Upper lobe of left lung (tissue), 6 donors: Measurements from ENCODE around the gene BICDL2. TPM values are rescaled to one million over a fixed set of nuclear protein-coding genes. Genes with fewer than 3 reads are reported as not detected.

Source experiments
- ATAC-seq, 2 donors: fragments of 200-7000 bp; cut with Tn5 transposase; one replicate each; pipeline ENCODE4 v1.9.1; 2022; ENCODE audit warnings: mild to moderate bottlenecking in 2 of 2, moderate library complexity in 2 of 2; ENCODE audit not compliant: low FRiP score in 2 of 2
- DNase-seq, 2 donors: peaks; one replicate each; pipeline ENCODE4 v3.0.0-alpha.2; 2019 to 2020
- H3K27ac ChIP-seq, 4 donors: fragments of 200-600 bp; sonication (generic); one replicate each; pipeline ENCODE4 v1.5.1; 2016 to 2019
- H3K27me3 ChIP-seq, 4 donors: fragments of 200-600 bp; sonication (generic); one replicate each; pipeline ENCODE4 v1.5.1; 2017 to 2019
- H3K36me3 ChIP-seq, 4 donors: fragments of 200-600 bp; sonication (generic); one replicate each; pipeline ENCODE4 v1.5.1; 2016 to 2019
- H3K4me1 ChIP-seq, 4 donors: fragments of 200-600 bp; sonication (generic); one replicate each; pipeline ENCODE4 v1.5.1; 2018 to 2019
- H3K4me3 ChIP-seq, 4 donors: fragments of 200-600 bp; sonication (generic); one replicate each; pipeline ENCODE4 v1.5.1; 2017 to 2019; ENCODE audit warnings: mild to moderate bottlenecking in 2 of 4, moderate library complexity in 1 of 4
- H3K9me3 ChIP-seq, 4 donors: fragments of 200-600 bp; sonication (generic); one replicate each; pipeline ENCODE4 v1.5.1; 2018 to 2019
- EP300 ChIP-seq, 4 donors: sonication (generic); formaldehyde crosslinking; IDR thresholded peaks; one replicate each; pipeline ENCODE4 v1.5.1; 2017; ENCODE audit warnings: antibody characterized with exemption in 4 of 4, control low read depth in 2 of 4
- POLR2A ChIP-seq, 4 donors: fragments of 450-650 bp; IDR thresholded peaks; one replicate each; pipeline ENCODE4 v1.5.1; 2016 to 2017; ENCODE audit warnings: antibody characterized with exemption in 4 of 4, mild to moderate bottlenecking in 2 of 4
- POLR2AphosphoS5 ChIP-seq, 2 donors: sonication (generic); formaldehyde crosslinking; IDR thresholded peaks; one replicate each; pipeline ENCODE4 v1.5.1; 2017; ENCODE audit warnings: antibody characterized with exemption in 2 of 2
- WGBS, 2 donors: methylation state at CpG; one replicate each; pipeline ENCODE4 v1.1.5; 2017 to 2018; 5-methylcytosine and 5-hydroxymethylcytosine counted together
- total RNA-seq, 6 donors: library from RNA; depleted of rRNA in 4 of 6; stranded (reverse); fragments of >200 nt in 4 of 6; gene quantifications; one replicate each; pipeline versions ENCODE4 v1.1.0 to v1.2.1, GENCODE V29; 2016 to 2021
- TF ChIP-seq, protein P1 (sequence below), 6 experiments: fragments of 450-650 bp in 4 of 6; fragments of 200-600 bp in 2 of 6; sonication (generic) in 2 of 6; IDR thresholded peaks; one replicate each; pipeline ENCODE4 v1.5.1; 2016 to 2019; ENCODE audit warnings: antibody characterized with exemption in 6 of 6
- donor health status: DM: no; HTN: no; CAD: no; lungs with moderate emphysema.
- donor health status: DM: no; HTN: yes; CAD: no; lungs with severe emphysema.

The BICDL2 gene
- total RNA-seq, 6 donors from 2014 or later: 18.5 to 98.5 (median 35.0) TPM

DNA sequence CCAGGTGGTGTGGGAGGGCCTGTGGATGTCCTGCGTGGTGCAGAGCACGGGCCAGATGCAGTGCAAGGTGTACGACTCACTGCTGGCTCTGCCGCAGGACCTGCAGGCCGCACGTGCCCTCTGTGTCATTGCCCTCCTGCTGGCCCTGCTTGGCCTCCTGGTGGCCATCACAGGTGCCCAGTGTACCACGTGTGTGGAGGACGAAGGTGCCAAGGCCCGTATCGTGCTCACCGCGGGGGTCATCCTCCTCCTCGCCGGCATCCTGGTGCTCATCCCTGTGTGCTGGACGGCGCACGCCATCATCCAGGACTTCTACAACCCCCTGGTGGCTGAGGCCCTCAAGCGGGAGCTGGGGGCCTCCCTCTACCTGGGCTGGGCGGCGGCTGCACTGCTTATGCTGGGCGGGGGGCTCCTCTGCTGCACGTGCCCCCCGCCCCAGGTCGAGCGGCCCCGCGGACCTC is 23.2 kb downstream of the BICDL2 start:
- 40 to 67% methylated on average over 9 to 11 of the region's 27 CpGs for WGBS, 2 donors
- H3K36me3 ChIP-seq: no peaks in the 10 kb centered on the region
- H3K27me3 ChIP-seq: peaks cover 0 to 10% (median 3%) of the 10 kb centered on the region in 4 donors
- ATAC-seq (no peak), DNase-seq (no peak)
- no peak overlapping the region for H3K27ac ChIP-seq
- H3K9me3 ChIP-seq: no peaks in the 10 kb centered on the region
- H3K4me1 ChIP-seq: peaks cover 12 to 38% (median 27%) of the 10 kb centered on the region in 4 donors
- H3K4me3 ChIP-seq: no peak overlapping the region
- TF ChIP-seq, protein P1, sequence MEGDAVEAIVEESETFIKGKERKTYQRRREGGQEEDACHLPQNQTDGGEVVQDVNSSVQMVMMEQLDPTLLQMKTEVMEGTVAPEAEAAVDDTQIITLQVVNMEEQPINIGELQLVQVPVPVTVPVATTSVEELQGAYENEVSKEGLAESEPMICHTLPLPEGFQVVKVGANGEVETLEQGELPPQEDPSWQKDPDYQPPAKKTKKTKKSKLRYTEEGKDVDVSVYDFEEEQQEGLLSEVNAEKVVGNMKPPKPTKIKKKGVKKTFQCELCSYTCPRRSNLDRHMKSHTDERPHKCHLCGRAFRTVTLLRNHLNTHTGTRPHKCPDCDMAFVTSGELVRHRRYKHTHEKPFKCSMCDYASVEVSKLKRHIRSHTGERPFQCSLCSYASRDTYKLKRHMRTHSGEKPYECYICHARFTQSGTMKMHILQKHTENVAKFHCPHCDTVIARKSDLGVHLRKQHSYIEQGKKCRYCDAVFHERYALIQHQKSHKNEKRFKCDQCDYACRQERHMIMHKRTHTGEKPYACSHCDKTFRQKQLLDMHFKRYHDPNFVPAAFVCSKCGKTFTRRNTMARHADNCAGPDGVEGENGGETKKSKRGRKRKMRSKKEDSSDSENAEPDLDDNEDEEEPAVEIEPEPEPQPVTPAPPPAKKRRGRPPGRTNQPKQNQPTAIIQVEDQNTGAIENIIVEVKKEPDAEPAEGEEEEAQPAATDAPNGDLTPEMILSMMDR (IDR thresholded peaks at IDR 0.05): peak in 1 of 6 experiments; percentile 21
- TF ChIP-seq POLR2A (IDR thresholded peaks at IDR 0.05): no peak

DNA sequence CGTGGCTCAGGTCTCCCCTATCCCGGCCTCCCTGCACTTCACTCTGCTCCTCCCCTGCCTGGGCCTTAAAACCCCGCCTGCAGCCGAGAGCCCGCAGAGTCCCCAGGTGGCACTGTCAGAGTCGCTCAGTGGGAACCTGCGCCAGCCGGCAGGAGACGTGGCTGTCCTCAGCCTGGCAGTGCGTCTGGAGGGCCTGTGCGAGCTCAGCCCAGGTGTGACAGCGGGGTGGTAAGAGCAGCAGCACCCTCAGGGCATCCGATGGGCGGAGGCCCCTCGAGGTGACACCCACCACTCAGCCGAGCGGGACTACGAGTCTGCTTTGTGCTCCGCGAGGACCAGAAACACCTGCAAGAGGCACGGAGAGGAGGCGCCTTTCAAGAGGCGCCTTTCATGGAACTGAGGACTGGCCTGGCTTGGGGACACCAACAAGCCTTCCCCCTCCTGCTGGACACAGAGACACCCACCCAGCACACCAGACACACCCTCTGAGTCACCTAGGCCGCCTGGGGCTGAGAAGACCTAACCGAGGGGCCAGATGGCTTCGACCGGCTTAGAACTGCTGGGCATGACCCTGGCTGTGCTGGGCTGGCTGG is 23.8 kb downstream of the BICDL2 start, which contains the start of gene CLDN9:
Gene CLDN9 (plus strand): TSS at position 96 of the 593 bp plus-strand sequence. CDS start 440 bp downstream, at position 536.
- Histone ChIP-seq H3K27ac (peak within 1 kb of the TSS in 1 of 4 donors; percentile 26), H3K36me3 (no peaks in the 10 kb centered on the region), H3K4me3 (no peak within 1 kb of the TSS), H3K27me3 (peaks cover 0 to 8% (median 1%) of the 10 kb centered on the region in 4 donors), H3K9me3 (no peaks in the 10 kb centered on the region), H3K4me1 (peaks cover 12 to 39% (median 28%) of the 10 kb centered on the region in 4 donors)
- ATAC-seq (peak; percentile 37 to 62), DNase-seq (peak; percentile 76 to 85)
- 27 to 61% methylated on average over 12 to 20 of the region's 27 CpGs for WGBS, 2 donors
- TF ChIP-seq, protein P1 (IDR thresholded peaks at IDR 0.05): no peak
- TF ChIP-seq POLR2A (IDR thresholded peaks at IDR 0.05): peak in 1 of 4 donors; percentile 51
- TF ChIP-seq POLR2AphosphoS5 (IDR thresholded peaks at IDR 0.05): peak in 1 of 2 donors; percentile 65

DNA sequence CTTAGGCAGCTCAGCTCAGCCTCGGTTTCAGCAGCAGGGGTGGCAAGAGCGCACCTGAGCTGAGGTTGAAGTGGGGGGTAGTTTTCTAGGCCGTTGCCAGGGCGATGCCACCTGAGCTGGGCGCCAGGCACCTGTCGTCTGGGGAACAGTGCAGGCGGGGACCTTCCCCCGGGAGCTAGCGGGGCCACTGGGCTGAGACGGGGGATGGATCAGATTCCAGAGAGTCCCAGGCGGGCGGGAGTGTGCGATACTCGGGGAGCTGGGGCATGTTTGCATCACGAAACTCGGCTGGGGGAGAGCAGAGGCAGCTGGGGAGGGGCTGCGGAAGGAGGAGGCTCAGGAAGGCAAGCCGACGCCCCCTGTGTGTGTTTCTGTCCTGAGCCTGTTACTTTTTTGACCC is 24.5 kb downstream of the BICDL2 start:
- ATAC-seq: peak in 1 of 2 donors; percentile 19
- H3K27ac ChIP-seq: no peak overlapping the region
- TF ChIP-seq, protein P1 (IDR thresholded peaks at IDR 0.05): no peak
- TF ChIP-seq POLR2A (IDR thresholded peaks at IDR 0.05): no peak
- no peak for TF ChIP-seq POLR2AphosphoS5 (IDR thresholded peaks at IDR 0.05)
- no peak for TF ChIP-seq EP300 (IDR thresholded peaks at IDR 0.05)
- H3K9me3 ChIP-seq: no peaks in the 10 kb centered on the region
- WGBS, 2 donors: 7 to 16% methylated on average over 13 to 19 of the region's 19 CpGs
- peaks cover 16 to 43% (median 33%) of the 10 kb centered on the region in 4 donors for H3K4me1 ChIP-seq
- no peak overlapping the region for H3K4me3 ChIP-seq
- peaks cover 0 to under 1% (median 0%) of the 10 kb centered on the region in 4 donors for H3K27me3 ChIP-seq
- DNase-seq: no peak
- H3K36me3 ChIP-seq: no peaks in the 10 kb centered on the region

DNA sequence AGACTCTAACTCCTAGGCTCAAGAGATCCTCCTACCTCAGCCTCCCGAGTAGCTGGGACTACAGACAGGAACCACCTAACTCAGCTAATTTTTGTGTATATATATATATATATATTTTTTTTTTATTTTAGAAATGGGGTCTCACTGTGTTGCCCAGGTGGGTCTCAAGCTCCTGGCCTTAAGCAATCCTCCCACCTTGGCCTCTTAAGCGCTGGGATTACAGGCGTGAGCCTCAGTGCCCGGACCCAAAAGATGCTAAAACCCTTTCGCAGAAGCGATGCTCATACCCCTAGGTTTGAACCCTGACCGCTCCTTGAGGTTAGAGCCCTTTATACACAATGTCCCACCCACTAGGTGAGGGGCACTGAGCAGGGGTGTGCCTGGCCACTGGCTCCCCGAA is 26.2 kb downstream of the BICDL2 start:
- Histone ChIP-seq H3K36me3 (no peaks in the 10 kb centered on the region), H3K27me3 (no peaks in the 10 kb centered on the region), H3K27ac (peak overlapping the region in 3 of 4 donors; percentile 58 to 78 (median 76)), H3K4me3 (no peak overlapping the region), H3K9me3 (no peaks in the 10 kb centered on the region), H3K4me1 (peaks cover 16 to 52% (median 35%) of the 10 kb centered on the region in 4 donors)
- TF ChIP-seq, protein P1 (IDR thresholded peaks at IDR 0.05): no peak
- TF ChIP-seq EP300 (IDR thresholded peaks at IDR 0.05) (no peak), POLR2AphosphoS5 (IDR thresholded peaks at IDR 0.05) (no peak), POLR2A (IDR thresholded peaks at IDR 0.05) (no peak)
- ATAC-seq (no peak), DNase-seq (no peak)
- WGBS, 2 donors: 84 to 92% methylated on average over 7 to 8 of the region's 8 CpGs
